ENCODE measurements around the gene KRT9.

DNA sequence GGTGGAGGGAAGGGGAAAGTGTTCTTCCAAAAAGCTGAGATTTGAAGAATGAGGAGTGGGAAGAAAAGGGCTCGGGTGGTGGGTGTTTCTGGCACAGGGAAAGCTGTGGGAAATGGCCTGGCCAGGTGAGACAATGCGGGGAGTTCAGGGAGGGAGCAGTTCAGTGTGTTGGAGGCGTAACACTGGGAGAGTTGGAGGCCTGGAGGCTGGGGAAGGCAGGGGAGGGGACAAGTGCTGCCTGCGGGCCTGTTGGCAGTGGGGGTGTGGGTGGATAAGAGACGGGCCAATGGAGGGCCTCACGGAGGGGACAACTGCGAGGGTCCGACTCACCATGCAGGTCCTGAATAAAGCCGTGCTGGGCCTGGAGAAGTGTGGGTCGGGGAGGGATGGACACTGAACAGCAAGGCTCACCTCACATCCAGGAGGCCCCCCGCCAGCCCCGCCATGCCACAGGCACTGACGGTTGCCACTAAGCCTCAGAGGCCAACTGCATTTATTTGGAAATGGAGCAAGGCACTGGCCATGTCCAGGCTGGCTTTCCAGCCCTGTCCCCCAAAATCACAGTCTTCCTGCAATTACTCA, 25.9 kb downstream of the KRT9 start:
- TF ChIP-seq, protein P1, sequence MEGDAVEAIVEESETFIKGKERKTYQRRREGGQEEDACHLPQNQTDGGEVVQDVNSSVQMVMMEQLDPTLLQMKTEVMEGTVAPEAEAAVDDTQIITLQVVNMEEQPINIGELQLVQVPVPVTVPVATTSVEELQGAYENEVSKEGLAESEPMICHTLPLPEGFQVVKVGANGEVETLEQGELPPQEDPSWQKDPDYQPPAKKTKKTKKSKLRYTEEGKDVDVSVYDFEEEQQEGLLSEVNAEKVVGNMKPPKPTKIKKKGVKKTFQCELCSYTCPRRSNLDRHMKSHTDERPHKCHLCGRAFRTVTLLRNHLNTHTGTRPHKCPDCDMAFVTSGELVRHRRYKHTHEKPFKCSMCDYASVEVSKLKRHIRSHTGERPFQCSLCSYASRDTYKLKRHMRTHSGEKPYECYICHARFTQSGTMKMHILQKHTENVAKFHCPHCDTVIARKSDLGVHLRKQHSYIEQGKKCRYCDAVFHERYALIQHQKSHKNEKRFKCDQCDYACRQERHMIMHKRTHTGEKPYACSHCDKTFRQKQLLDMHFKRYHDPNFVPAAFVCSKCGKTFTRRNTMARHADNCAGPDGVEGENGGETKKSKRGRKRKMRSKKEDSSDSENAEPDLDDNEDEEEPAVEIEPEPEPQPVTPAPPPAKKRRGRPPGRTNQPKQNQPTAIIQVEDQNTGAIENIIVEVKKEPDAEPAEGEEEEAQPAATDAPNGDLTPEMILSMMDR (conservative IDR thresholded peaks at IDR 0.05 in 1 of 2, IDR thresholded peaks at IDR 0.05 in 1 of 2; ENCODE audit: low read depth in 1 of 2, low read length in 2 of 2): no peak
- no peak for TF ChIP-seq EZH2 (IDR thresholded peaks at IDR 0.05; ENCODE audit: low read length, missing control alignments)
